Measurements from ENCODE around the gene PRR7. TPM values are rescaled to one million over a fixed set of nuclear protein-coding genes. Genes with fewer than 3 reads are reported as not detected.

PRR7 gene
- total RNA-seq, 2 donors from 2014 or later = 32.0 to 40.1 TPM

Other genes with a start within 250 kb of the PRR7 start
- gene RAB24, start 143.1 kb upstream of the PRR7 start, total RNA-seq = 10 to 100 TPM in 1 of 2 donors, 1 to 10 TPM in 1; 8.8 to 17.6 TPM
- gene PRELID1, start 143.0 kb upstream of the PRR7 start, total RNA-seq = 10 to 100 TPM; 44.9 to 55.8 TPM
- 10 to 100 TPM in 1 of 2 donors, 1 to 10 TPM in 1; 8.7 to 11.8 TPM for gene MXD3, start 134.9 kb upstream of the PRR7 start, total RNA-seq
- gene LMAN2, start 95.1 kb upstream of the PRR7 start, total RNA-seq = 10 to 100 TPM; 75.5 to 89.8 TPM
- gene RGS14, start 88.9 kb upstream of the PRR7 start, total RNA-seq = 100 to 1,000 TPM in 1 of 2 donors, 10 to 100 TPM in 1; 76.7 to 110 TPM
- under 1 TPM; 0.31 to 0.40 TPM for gene SLC34A1, start 62.4 kb upstream of the PRR7 start, total RNA-seq
- gene PFN3, start 46.2 kb upstream of the PRR7 start, total RNA-seq = not detected
- 1 to 10 TPM in 1 of 2 donors, under 1 TPM in 1; 0.62 to 1.1 TPM for gene F12, start 37.2 kb upstream of the PRR7 start, total RNA-seq
- gene GRK6, start 20.1 kb upstream of the PRR7 start, total RNA-seq = 100 to 1,000 TPM; 178 to 232 TPM
- 1 to 10 TPM; 1.2 to 5.0 TPM for gene DBN1, start 26.8 kb downstream of the PRR7 start, total RNA-seq
- gene PDLIM7, start 50.8 kb downstream of the PRR7 start, total RNA-seq = 10 to 100 TPM in 1 of 2 donors, 1 to 10 TPM in 1; 6.8 to 16.2 TPM
- gene DOK3, start 63.0 kb downstream of the PRR7 start, total RNA-seq = 1 to 10 TPM; 5.1 to 8.0 TPM
- gene DDX41, start 70.1 kb downstream of the PRR7 start, total RNA-seq = 10 to 100 TPM; 58.6 to 66.9 TPM
- 100 to 1,000 TPM; 143 to 167 TPM for gene FAM193B, start 107.7 kb downstream of the PRR7 start, total RNA-seq
- 10 to 100 TPM; 63.3 to 69.6 TPM for gene TMED9, start 145.4 kb downstream of the PRR7 start, total RNA-seq
- gene B4GALT7, start 153.3 kb downstream of the PRR7 start, total RNA-seq = 10 to 100 TPM; 24.7 to 27.3 TPM

All from T-helper 17 cell (primary cell).